Endothelial cell (in vitro differentiated cells): ENCODE data around the gene FARP1. TPM values are rescaled to one million over a fixed set of nuclear protein-coding genes. Genes with fewer than 3 reads are reported as not detected.

Experiments
- DNase-seq: peaks from one replicate; pipeline ENCODE4 v3.0.0; 2021; ENCODE audit warnings: low spot score
- H3K27ac Mint-ChIP-seq: one replicate; pipeline ENCODE4 v1.8.0; 2021; ENCODE audit warnings: mixed read lengths, inconsistent platforms; ENCODE audit not compliant: unreplicated experiment
- H3K27me3 Mint-ChIP-seq: one replicate; pipeline ENCODE4 v1.8.0; 2021; ENCODE audit warnings: mild to moderate bottlenecking, moderate library complexity, mixed read lengths, inconsistent platforms; ENCODE audit not compliant: unreplicated experiment
- H3K36me3 Mint-ChIP-seq: one replicate; pipeline ENCODE4 v1.8.0; 2021; ENCODE audit warnings: mild to moderate bottlenecking, low read depth, mixed read lengths, inconsistent platforms; ENCODE audit not compliant: unreplicated experiment
- H3K4me1 Mint-ChIP-seq: one replicate; pipeline ENCODE4 v1.8.0; 2021; ENCODE audit warnings: mild to moderate bottlenecking, mixed read lengths, inconsistent platforms; ENCODE audit not compliant: unreplicated experiment
- H3K4me3 Mint-ChIP-seq: one replicate; pipeline ENCODE4 v1.8.0; 2021; ENCODE audit warnings: mild to moderate bottlenecking, mixed read lengths, inconsistent platforms; ENCODE audit not compliant: unreplicated experiment
- H3K9me3 Mint-ChIP-seq: one replicate; pipeline ENCODE4 v1.8.0; 2021; ENCODE audit warnings: mixed read lengths, inconsistent platforms; ENCODE audit not compliant: unreplicated experiment
- total RNA-seq: library from RNA; stranded (reverse); fragmentation: NEBNext Ultra II Directional; extraction: Animal tissue kit (Norgen Biotek cat#: 25700); gene quantifications from one replicate; pipeline ENCODE4 v1.2.1, GENCODE V29; 2021; ENCODE audit not compliant: unreplicated experiment
- TF ChIP-seq, protein P1 (sequence below): fragments of 200-600 bp; sonication (generic); IDR thresholded peaks from one replicate; pipeline ENCODE4 v1.5.0; 2021; ENCODE audit warnings: antibody characterized with exemption; ENCODE audit not compliant: unreplicated experiment

The FARP1 gene
- total RNA-seq, 1 donor from 2014 or later = 167 TPM

- TF ChIP-seq, protein P1, sequence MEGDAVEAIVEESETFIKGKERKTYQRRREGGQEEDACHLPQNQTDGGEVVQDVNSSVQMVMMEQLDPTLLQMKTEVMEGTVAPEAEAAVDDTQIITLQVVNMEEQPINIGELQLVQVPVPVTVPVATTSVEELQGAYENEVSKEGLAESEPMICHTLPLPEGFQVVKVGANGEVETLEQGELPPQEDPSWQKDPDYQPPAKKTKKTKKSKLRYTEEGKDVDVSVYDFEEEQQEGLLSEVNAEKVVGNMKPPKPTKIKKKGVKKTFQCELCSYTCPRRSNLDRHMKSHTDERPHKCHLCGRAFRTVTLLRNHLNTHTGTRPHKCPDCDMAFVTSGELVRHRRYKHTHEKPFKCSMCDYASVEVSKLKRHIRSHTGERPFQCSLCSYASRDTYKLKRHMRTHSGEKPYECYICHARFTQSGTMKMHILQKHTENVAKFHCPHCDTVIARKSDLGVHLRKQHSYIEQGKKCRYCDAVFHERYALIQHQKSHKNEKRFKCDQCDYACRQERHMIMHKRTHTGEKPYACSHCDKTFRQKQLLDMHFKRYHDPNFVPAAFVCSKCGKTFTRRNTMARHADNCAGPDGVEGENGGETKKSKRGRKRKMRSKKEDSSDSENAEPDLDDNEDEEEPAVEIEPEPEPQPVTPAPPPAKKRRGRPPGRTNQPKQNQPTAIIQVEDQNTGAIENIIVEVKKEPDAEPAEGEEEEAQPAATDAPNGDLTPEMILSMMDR = no peak
- H3K9me3 Mint-ChIP-seq = no peaks in the 10 kb centered on the region
- H3K4me1 Mint-ChIP-seq = peaks cover 77% of the 10 kb centered on the region
Measured at GRCh38 chr13:98487522-98487921, 344.6 kb downstream of the FARP1 start.

GRCh38 chr13:98488736-98489135 is 345.8 kb downstream of the FARP1 start:
- DNase-seq = no peak
- Mint-ChIP-seq H3K27me3 (peaks cover 9% of the 10 kb centered on the region), H3K4me3 (no peak overlapping the region), H3K36me3 (peaks cover 4% of the 10 kb centered on the region), H3K4me1 (peaks cover 81% of the 10 kb centered on the region), H3K9me3 (no peaks in the 10 kb centered on the region), H3K27ac (no peak overlapping the region)
- TF ChIP-seq, protein P1 = no peak

More at GRCh38 chr13:98487522-98487921, 344.6 kb downstream of the FARP1 start:
- Mint-ChIP-seq H3K4me3 (no peak overlapping the region), H3K36me3 (peaks cover 8% of the 10 kb centered on the region), H3K27ac (peak overlapping the region; percentile 34), H3K27me3 (peaks cover 6% of the 10 kb centered on the region)
- no peak for DNase-seq

- TF ChIP-seq, protein P1 = no peak
- no peak overlapping the region for H3K4me3 Mint-ChIP-seq
- H3K27ac Mint-ChIP-seq = peak overlapping the region; percentile 22
- no peaks in the 10 kb centered on the region for H3K9me3 Mint-ChIP-seq
- no peak for DNase-seq
- peaks cover 6% of the 10 kb centered on the region for H3K27me3 Mint-ChIP-seq
- peaks cover 3% of the 10 kb centered on the region for H3K36me3 Mint-ChIP-seq
- H3K4me1 Mint-ChIP-seq = peaks cover 72% of the 10 kb centered on the region
Measured at GRCh38 chr13:98489446-98490194, 346.7 kb downstream of the FARP1 start.

GRCh38 chr13:98490195-98490836 is 347.4 kb downstream of the FARP1 start:
- H3K9me3 Mint-ChIP-seq = no peaks in the 10 kb centered on the region
- no peak for DNase-seq
- peaks cover 3% of the 10 kb centered on the region for H3K36me3 Mint-ChIP-seq
- TF ChIP-seq, protein P1 = no peak
- no peak overlapping the region for H3K4me3 Mint-ChIP-seq
- peaks cover 65% of the 10 kb centered on the region for H3K4me1 Mint-ChIP-seq
- H3K27ac Mint-ChIP-seq = peak overlapping the region; percentile 54
- peaks cover 6% of the 10 kb centered on the region for H3K27me3 Mint-ChIP-seq

- TF ChIP-seq, protein P1 = no peak
- Mint-ChIP-seq H3K4me1 (peaks cover 60% of the 10 kb centered on the region), H3K4me3 (no peak overlapping the region), H3K36me3 (peaks cover 3% of the 10 kb centered on the region), H3K9me3 (no peaks in the 10 kb centered on the region), H3K27me3 (peaks cover 6% of the 10 kb centered on the region), H3K27ac (peak overlapping the region; percentile 54)
- DNase-seq = no peak
Measured at GRCh38 chr13:98490866-98491265, 348.0 kb downstream of the FARP1 start.
